Stimulated activated CD8-positive, alpha-beta memory T cell treated with anti-CD3 and anti-CD28 coated beads, Interleukin-7, amount 100 ng/mL, for 48 hours (primary cell): ENCODE results near the gene EMP3.
"Not testable (repeated sequence)": the region's sequence is repeated elsewhere in the genome, so short reads cannot be mapped to it uniquely, and the experiment has no call there.

Experiments
- DNase-seq, 2 donors: peaks; one replicate each; pipeline ENCODE4 v3.0.0-alpha.2; 2020; ENCODE audit warnings: low read depth in 1 of 2; ENCODE audit errors: extremely low read depth in 1 of 2

Gene EMP3

GRCh38 chr19:48344892-48345291 lies 19.5 kb downstream of the EMP3 start:
- DNase-seq = no peak

DNA sequence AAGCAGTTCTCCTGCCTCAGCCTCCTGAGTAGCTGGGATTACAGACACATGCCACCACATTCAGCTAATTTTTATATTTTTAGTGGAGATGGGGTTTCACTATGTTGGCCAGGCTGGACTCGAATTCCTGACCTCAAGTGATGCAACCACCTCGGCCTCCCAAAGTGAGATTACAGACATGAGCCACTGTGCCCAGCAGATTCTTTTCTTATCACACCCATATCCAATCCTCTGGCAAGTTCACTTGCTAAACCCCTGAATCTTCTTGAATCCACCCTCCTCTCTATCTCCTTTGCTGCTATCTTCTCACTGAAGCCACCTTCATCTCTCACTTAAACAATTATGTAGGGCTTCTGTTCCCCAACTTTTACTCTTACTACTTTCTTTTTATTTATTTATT lies 20.8 kb downstream of the EMP3 start:
- DNase-seq = no peak

DNA sequence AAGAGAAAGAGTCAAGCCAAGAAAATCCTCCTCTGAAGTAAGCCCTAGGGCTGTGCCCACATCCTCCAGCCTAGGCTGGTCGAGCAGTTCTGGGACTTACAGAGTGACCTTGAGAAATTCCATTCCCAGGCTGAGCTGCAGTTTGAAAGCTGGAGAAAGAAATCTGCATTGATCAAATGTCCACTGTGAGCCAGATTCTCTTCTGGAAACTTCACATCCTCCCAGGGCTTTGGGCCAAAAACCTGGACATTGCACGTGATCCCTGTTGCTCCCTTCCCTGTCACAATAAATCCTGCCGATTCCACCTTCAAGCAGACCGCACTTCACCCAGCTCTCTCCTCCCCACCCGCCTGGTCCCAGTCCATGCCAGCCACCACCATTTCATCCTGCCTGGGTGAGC lies 22.7 kb downstream of the EMP3 start:
- no peak for DNase-seq

GRCh38 chr19:48348737-48349136 lies 23.4 kb downstream of the EMP3 start:
- DNase-seq = no peak

DNA sequence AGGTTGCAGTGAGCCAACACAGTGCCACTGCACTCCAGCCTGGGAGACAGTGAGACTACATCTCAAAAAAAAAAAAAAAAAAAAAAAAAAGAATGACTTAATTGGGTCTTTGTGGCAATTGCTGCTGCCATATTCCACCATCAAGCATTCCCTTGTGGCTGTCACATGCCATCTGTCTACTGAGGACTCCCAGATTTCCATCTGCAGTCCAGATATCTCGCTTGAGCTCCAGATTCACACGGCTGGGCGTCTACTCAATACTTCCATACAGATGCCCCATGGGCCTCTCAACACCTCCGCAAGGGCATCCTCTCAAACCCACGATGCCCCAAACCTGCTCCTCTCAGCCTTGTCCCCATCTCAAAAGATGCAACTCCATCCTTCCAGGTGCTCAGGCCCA lies 25.5 kb downstream of the EMP3 start:
- no peak for DNase-seq

GRCh38 chr19:48351341-48351752 lies 26.0 kb downstream of the EMP3 start:
- peak; percentile 50 to 69 for DNase-seq

- DNase-seq = no peak
These were observed 28.3 kb downstream of the EMP3 start for GRCh38 chr19:48353677-48354076.

- DNase-seq = no peak
These were observed 29.1 kb downstream of the EMP3 start for GRCh38 chr19:48354332-48354992.

DNA sequence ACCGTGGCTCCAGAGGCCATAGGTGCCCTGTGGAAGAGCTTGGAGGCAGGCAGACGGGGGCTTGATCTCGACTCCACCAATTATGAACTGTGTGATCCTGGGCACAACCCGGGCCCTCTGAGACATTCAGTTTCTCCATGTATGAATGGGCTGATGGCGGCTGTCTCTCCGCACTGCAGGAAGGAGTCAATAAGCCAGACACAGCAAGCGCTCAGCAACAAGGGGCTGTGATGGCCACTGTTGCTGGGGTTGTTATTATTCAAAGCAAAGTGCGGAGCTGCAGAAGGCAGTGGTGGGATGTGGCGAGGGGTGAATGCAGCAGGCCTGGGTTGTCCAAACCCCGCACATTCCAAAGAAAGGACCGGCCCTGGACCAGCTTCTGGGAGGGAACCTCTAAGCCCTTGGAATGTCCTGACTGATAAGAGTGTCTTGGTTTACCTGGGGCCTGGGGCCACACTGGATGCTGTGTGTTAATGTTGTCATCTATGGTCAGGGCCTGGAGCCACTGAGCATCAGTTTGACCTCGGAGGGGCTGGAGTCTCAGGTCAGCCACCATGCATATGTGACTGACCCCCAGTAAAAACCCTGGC lies 30.1 kb downstream of the EMP3 start:
- no peak for DNase-seq

DNA sequence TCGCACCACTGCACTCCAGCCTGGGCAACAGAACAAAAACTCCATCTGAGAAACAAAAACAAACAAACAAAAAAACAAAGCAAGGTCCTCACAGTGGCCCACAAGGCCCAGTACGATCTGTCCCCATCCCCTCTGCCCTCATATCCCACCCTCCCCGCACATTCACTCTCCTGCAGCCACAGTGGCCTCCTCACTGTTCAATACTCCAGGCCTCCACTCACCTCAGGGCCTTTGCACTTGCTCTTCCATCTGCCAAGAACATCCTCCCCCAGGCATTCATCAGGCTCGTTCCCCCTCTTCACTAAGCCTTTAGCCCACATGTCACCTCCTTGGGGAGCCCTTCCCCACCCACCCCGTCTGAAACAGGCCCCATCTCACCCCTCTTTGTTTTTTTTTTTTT lies 33.8 kb downstream of the EMP3 start:
- DNase-seq = no peak

DNA sequence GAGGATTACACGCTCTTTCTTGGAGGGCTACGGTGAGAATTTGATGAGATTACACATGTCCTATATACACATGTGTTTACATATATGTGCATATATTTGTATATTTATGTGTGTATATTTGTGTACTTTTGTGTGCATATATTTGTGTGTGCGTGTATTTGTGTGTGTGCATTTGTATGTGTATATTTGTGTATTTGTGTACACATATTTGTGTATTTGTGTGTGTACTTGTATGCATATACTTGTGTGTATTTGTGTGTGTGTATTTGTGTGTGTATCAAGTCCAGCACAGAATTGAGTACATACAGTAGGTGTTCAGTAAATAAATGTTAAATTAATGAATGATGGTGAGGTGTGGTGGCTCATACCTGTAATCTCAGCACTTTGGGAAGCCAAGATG lies 36.6 kb downstream of the EMP3 start:
- DNase-seq = no peak

DNA sequence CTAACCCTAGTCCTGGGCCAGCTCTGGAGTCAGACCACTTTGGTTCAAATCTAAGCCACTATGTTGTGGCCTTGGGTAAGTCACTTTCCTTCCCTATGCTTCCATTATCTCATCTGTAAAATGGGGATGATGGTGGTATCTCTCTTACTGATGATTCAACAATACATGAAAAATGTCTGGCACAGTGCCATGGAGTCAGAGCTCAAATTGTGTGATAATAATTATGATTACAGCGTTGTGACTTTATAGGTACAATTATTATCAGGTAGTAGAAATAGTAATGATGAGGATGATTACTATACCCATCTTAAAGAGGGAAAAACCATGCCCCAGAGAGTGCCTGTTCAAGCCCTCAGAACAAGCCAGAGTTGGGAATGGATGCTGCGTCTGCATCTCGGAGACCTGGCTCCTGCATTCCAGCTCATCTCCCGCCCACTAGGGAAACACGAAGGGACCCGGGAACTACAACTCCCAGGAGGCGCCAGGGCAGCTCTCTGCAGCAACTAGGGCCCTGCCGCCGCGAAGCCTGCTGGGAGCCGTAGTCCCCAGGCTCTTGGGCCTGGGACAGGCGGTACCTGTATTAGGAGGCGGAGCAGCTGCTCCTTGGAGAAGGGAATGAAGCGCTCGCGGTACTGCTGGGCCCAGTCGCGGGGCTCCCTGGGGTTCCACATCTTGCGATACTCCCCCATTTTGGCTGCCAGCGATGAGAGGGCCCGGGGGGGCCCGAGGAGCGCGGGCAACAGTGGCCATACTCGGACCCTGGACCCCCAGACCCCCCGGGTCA lies 37.6 kb downstream of the EMP3 start:
- DNase-seq = peak; percentile 75 to 90

DNA sequence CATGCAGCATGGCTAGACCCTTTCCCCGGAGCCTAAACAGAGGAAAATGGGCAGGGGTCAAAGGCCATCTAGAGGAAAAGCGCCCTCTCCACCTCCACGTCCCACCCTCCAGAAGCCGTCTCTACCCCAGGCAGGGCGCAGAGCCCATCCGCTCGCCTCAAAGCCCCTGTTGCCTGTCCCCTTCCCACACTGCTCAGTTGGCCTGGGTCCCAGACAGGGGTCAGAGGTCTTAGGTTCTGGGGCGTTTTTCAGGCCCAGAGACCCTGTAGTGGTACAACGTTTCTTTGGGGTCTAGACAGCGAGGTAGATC lies 38.1 kb downstream of the EMP3 start:
- no peak for DNase-seq

DNA sequence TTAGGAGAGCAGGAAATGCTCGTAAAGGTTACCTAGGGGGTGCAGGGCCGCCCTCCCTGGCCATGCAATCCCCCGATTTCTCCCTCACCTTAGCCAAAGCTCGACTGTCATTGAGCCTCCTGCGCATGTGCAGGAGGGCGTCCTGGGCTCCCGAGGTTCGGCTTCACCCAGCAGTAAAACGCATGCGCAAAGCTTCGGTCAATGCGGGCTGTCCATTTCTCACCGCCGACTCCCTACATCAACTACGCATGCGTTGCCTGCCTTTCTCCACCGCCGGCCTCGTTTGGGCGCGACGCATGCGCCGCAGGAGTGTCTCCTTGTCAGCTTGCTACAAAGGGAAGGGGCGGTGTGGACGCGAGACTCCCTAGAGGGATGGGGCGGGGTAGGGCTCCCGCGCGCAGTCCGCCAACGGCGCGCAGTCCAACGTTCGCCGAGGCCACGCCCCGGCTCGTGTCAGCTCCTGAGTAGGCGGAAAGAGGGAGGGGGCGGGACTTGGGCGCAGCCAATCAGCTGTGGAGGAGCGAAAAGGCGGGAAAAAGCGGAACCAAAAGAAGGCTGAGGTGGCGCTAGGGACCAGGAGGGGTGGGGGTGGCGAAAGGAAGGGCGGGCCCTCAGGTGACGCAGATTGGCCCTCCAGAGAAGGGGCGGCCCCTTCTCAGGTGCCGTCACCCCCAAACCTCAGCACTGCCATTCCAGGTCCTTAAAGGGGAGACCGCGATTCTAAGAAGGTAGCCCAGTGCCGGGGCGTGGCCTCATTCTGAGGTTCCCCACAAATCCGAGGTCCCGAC lies 38.7 kb downstream of the EMP3 start, which contains the start of the genes SYNGR4 and TMEM143:
TSS of gene SYNGR4 (plus strand) at position 558 of the 788 bp plus-strand sequence. CDS start 1,476 bp downstream, outside the sequence.
TSS of gene TMEM143 (minus strand) at position 131 of the 788 bp plus-strand sequence. CDS start at position 111, 20 bp downstream.
- peak; percentile 97 to 98 for DNase-seq

- DNase-seq = no peak
These were observed 39.4 kb downstream of the EMP3 start for GRCh38 chr19:48364598-48365348.

DNA sequence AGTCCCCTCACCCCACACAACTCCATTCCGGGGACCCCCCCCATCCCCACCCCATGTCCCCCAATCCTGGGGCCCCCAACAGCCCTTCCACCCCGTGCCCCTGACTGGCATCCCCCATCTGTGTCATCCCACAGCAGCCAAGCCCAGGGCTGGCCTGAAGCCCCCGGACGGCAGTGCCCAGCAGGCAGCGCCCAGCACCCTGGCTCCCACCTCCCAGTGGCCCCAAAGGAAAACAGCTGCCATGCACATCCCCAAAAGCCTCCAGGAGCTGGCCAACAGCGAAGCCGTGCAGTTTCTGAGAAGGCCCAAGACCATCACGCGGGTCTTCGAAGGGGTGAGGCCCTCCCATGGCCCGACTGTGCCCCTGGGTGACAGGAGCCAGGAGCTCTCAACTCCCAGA lies 40.2 kb downstream of the EMP3 start:
- DNase-seq = no peak

DNA sequence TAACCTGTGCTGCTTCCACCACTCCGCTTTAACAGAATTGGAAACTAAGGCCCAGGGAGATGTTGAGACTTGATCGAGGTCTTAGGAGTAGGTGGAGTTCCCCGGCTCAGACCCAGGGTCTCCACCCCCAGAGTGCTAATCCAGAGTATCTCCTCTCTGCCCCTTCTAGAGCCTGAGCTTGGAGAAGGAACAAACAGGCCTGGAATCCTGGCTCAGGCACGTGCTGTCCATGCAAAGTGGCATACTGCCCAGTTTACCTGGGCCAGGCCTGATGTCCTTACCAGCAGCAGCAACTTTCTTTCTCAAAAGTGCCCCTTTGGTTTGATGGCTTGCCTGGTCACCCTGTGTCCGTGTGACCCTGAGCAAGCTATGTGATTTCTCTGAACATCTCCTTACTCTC lies 42.5 kb downstream of the EMP3 start:
- no peak for DNase-seq

GRCh38 chr19:48368936-48369335 lies 43.6 kb downstream of the EMP3 start:
- DNase-seq = no peak

- no peak for DNase-seq
These were observed 45.6 kb downstream of the EMP3 start for GRCh38 chr19:48370955-48371354.

DNA sequence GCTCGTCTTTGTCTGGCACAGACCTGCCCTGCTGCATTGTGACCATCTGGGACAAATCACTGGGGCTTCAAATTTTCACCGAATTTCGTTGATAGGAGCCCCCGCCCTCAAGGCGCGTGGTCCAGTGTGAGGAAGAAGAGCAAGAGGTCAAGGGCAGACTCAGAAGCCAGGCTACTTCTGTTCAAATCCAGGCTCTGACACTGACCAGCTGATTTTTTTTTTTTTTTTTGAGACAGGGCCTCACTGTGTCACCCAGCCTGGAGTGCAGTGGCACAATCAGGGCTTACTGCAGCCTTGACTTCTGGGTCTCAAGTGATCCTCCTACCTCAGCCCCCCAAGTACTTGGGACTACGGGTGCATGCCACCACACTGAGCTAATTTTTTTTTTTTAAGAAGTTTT lies 46.0 kb downstream of the EMP3 start:
- DNase-seq = no peak

DNA sequence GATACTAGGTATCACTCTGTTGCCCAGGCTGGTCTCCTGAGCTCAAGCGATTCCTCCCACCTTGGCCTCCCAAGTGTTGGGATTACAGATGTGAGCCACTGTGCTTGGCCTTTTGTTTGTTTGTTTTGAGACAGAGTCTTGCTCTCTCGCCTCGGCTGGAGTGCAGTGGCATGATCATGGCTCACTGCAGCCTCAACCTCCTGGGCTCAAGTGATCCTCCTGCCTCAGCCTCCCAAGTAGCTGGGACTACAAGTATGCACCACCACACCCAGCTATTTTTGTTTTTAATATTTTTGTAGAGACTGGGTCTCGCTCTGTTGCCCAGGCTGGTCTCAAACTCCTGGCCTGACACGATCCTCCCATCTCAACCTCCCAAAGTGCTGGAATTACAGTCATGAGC lies 46.4 kb downstream of the EMP3 start:
- DNase-seq = not testable (repeated sequence)
